GM12872 (cell line): ENCODE measurements around the gene NECAB2.

Experiments used
- TF ChIP-seq, protein P1 (sequence below): IDR thresholded peaks from 3 replicates; pipeline ENCODE4 v1.5.1; 2011; ENCODE audit warnings: low read depth, mild to moderate bottlenecking, low read length, moderate library complexity; ENCODE audit not compliant: insufficient read depth

NECAB2 gene

DNA sequence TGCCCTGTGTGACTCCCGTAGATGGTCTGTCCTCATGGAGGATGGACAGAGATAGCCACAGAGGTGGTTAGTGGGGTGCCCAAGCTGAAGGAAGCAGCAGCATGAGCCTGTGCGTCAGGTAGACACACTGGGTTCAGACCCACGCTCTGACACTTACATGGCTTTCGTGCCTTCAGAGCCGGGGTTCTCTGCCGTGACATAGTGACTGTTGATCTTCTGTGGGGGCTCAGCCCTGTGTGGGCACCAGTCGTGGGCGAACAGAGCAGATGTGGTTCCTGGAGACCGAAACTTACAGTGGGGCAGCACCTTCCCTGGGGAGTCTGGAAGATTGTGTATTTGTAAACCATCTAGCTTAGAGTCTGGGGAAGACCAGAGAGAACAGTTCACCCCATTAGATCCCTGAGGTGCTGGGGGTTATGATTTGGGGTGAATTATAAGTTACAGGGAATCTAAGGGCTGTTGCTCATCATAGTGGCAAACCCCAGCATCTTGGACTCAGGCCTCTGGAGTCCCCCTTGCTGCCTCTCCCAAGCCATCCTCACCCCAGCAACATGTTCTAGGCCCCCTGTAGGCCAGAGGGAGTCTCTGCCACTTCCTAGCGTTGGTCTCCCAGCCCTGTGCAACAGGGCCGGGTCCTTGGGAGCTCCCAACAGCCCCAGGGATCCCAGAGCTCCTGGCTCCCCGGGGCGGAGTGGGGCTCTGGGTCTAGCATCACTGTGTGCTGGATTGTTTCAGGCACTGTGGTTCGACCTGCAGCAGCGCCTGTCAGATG lies 28.6 kb downstream of the NECAB2 start:
- TF ChIP-seq, protein P1, sequence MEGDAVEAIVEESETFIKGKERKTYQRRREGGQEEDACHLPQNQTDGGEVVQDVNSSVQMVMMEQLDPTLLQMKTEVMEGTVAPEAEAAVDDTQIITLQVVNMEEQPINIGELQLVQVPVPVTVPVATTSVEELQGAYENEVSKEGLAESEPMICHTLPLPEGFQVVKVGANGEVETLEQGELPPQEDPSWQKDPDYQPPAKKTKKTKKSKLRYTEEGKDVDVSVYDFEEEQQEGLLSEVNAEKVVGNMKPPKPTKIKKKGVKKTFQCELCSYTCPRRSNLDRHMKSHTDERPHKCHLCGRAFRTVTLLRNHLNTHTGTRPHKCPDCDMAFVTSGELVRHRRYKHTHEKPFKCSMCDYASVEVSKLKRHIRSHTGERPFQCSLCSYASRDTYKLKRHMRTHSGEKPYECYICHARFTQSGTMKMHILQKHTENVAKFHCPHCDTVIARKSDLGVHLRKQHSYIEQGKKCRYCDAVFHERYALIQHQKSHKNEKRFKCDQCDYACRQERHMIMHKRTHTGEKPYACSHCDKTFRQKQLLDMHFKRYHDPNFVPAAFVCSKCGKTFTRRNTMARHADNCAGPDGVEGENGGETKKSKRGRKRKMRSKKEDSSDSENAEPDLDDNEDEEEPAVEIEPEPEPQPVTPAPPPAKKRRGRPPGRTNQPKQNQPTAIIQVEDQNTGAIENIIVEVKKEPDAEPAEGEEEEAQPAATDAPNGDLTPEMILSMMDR = peak; percentile 14; the same call in 1 of the 3 replicates

DNA sequence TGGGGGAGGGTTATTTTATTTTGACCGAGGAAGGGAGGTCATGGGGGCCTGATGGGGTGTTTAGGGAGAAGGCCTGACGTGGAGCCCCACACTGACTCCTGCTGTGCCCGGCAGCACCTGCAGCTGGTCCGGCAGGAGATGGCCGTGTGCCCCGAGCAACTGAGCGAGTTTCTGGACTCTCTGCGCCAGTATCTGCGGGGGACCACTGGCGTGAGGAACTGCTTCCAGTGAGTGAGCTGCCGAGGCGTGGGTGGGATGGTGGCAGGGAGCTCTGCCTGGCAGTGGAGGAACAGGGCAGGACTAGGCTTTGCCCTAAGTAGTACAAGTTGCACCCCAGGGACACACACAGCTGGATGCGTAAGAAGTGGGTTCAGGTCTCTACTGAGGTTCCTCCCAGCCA lies 30.0 kb downstream of the NECAB2 start:
- TF ChIP-seq, protein P1 = no peak

DNA sequence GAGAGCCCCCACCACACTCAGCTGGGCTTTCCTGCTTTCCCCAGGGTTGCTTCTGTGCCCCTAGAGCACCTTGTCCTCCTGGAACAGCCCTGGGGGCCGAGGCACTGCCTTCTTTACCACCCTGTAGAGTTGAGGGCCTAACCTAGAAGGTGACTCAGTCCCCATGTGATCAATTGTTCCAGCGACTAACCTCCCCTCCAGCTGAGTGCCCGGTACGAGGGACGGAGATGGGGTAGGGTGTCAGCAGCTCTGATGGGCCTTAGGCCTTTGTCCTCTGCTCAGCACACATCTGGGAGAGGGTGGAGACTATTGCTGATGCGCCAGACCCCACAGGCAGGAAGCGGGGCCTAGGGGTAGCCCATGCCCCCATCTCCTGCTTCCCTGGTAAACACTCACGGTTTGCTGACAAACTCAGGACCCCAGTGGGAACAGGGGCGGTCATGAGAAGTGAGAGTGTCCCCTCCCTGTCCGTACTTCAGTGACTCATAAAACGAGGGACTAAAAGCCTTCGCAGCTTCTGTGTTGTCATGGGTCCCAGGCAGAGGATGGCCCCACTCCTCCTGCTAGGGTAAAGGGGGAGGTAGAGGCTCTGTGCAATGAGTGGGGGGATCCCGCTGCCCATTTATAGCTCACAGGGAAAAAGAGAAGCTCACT lies 33.1 kb downstream of the NECAB2 start:
- TF ChIP-seq, protein P1 = no peak

DNA sequence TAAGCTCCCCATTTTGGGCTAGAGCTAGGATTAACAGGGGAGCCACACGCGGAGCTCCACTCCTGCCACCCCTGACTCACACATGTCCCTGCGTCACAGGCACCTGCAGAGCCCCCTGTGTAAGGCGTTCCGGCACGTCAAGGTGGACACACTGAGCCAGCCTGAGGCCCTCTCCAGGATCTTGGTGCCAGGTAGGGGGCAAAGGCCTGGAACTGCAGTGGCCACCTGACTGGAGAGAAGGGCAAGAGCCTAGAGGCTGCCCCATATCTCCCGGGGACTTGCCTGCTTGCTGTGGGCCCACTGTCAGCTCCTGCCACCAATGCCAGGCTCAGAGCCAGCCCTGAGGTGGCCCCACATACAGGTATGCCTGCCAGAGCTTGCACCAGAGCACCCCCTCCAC lies 33.7 kb downstream of the NECAB2 start:
- TF ChIP-seq, protein P1 = no peak

DNA sequence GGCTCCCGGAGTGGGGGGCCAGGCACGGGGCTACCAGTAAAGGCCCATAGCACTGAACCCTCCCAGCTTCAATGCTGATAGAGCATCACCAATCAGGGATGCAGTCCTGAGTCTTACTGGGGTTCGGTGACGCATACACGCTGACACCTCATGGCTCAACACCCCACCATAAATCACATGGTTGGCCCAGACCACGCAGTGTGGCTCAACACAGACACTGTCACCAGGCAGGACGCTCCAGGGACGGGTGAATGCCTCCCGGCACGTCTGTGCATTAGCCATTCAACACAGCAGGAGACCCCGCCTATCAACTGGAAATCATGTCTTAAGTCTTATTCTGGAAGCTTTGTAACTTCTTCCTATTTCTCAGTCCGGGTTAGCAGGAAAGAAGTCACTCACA lies 35.0 kb downstream of the NECAB2 start:
- TF ChIP-seq, protein P1 = no peak

DNA sequence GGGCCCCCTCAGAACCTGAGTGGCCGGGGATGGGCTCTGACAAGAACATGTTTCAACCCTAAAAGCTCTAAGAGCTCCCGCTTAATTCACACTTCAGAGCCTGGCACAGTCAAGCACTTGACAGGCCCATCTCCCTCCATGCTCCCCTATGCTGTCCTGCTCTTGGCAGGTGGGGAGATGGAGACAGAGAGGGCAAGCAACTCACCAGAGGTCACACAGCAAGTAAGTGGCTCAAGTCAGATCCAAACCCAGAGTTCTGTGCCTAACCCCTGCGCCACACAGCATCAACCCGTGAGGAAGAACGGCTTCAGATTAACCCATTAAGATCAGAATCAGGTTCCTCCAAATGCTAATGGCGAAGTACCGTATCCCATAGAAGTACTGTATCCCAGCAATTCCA lies 36.4 kb downstream of the NECAB2 start:
- TF ChIP-seq, protein P1 = no peak

DNA sequence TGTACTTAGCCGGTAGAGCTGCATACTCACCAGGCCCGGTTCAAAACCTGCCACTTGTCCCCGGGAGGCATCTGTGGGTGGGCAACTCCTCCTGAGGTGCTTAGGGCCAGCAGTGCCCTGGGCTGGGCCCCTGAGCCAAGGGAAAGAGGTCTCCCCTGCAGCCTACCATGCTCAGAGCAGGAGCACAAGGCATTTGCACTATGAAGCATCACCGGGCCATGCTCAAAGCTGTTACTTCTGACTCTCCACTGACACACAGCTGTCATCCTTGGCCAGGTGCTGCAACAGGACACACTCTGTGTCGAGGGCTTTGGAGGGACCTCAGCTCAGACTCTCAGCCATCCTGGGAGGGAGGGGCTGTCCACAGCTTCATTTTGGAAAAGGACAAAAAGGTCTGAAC lies 37.3 kb downstream of the NECAB2 start:
- TF ChIP-seq, protein P1 = no peak
